RPMI8226 (cell line): ENCODE measurements around the gene LYRM7.
"Not testable (repeated sequence)": the region's sequence is repeated elsewhere in the genome, so short reads cannot be mapped to it uniquely, and the experiment has no call there.

Experiments used
- DNase-seq: peaks from one replicate; pipeline ENCODE4 v3.0.0-alpha.2; 2015

LYRM7 gene

GRCh38 chr5:131182839-131183238 is 12.1 kb downstream of the LYRM7 start:
- DNase-seq = no peak

GRCh38 chr5:131185523-131186104 is 14.9 kb downstream of the LYRM7 start:
- DNase-seq = no peak

GRCh38 chr5:131186561-131187256 is 16.0 kb downstream of the LYRM7 start:
- DNase-seq = no peak

- DNase-seq = no peak
Observed at GRCh38 chr5:131193106-131193505, 22.4 kb downstream of the LYRM7 start.

GRCh38 chr5:131193897-131194296 is 23.2 kb downstream of the LYRM7 start:
- not testable (repeated sequence) for DNase-seq

- DNase-seq = no peak
Observed at GRCh38 chr5:131194725-131195124, 24.0 kb downstream of the LYRM7 start.

- no peak for DNase-seq
Observed at GRCh38 chr5:131195696-131196095, 25.0 kb downstream of the LYRM7 start.

- no peak for DNase-seq
Observed at GRCh38 chr5:131196331-131196730, 25.6 kb downstream of the LYRM7 start.

GRCh38 chr5:131198625-131199024 is 27.9 kb downstream of the LYRM7 start:
- DNase-seq = no peak

- DNase-seq = no peak
Observed at GRCh38 chr5:131200560-131200959, 29.8 kb downstream of the LYRM7 start.

- DNase-seq = no peak
Observed at GRCh38 chr5:131204964-131205363, 34.2 kb downstream of the LYRM7 start.

GRCh38 chr5:131206061-131206460 is 35.3 kb downstream of the LYRM7 start:
- no peak for DNase-seq

GRCh38 chr5:131206772-131207171 is 36.0 kb downstream of the LYRM7 start:
- no peak for DNase-seq

GRCh38 chr5:131209175-131209505 is 38.4 kb downstream of the LYRM7 start:
- no peak for DNase-seq

- DNase-seq = no peak
Observed at GRCh38 chr5:131209506-131210150, 38.9 kb downstream of the LYRM7 start.

GRCh38 chr5:131210151-131210510 is 39.4 kb downstream of the LYRM7 start:
- DNase-seq = no peak

- DNase-seq = no peak
Observed at GRCh38 chr5:131211669-131212068, 40.9 kb downstream of the LYRM7 start.

GRCh38 chr5:131212471-131213021 is 41.8 kb downstream of the LYRM7 start:
- DNase-seq = no peak

- DNase-seq = no peak
Observed at GRCh38 chr5:131214609-131215227, 44.0 kb downstream of the LYRM7 start.

GRCh38 chr5:131217791-131218190 is 47.0 kb downstream of the LYRM7 start:
- DNase-seq = no peak

- DNase-seq = no peak
Observed at GRCh38 chr5:131218392-131218791, 47.6 kb downstream of the LYRM7 start.

- DNase-seq = no peak
Observed at GRCh38 chr5:131220566-131220965, 49.8 kb downstream of the LYRM7 start.

GRCh38 chr5:131221008-131221703 is 50.4 kb downstream of the LYRM7 start:
- DNase-seq = no peak
